AG04450 (cell line): ENCODE data around the gene PLEKHG3. TPM values are rescaled to one million over a fixed set of nuclear protein-coding genes. Genes with fewer than 3 reads are reported as not detected.

Experiments
- CTCF ChIA-PET: fragments of 300-600, 350-600 bp; formaldehyde crosslinking; extraction: SDS; loops from one replicate; lab custom pipeline; 2022; ENCODE audit warnings: antibody characterized with exemption, inconsistent platforms; lab: Charles Lee
- POLR2A ChIA-PET: fragments of 350-600 bp; formaldehyde crosslinking; extraction: SDS; loops from one replicate; lab custom pipeline; 2021; ENCODE audit warnings: antibody characterized with exemption, inconsistent platforms; lab: Yijun Ruan, JAX
- DNase-seq: peaks from one replicate; pipeline ENCODE4 v3.0.0-alpha.2; 2011; ENCODE audit warnings: low read depth, low spot score
- H3K27ac ChIP-seq: one replicate; pipeline ENCODE4 v1.5.1; 2012; ENCODE audit warnings: low read depth, low read length, control low read depth
- H3K27me3 ChIP-seq: one replicate; pipeline ENCODE4 v1.6.0; 2012; ENCODE audit warnings: low read length; ENCODE audit not compliant: control insufficient read depth, insufficient read depth
- H3K4me3 ChIP-seq: 2 replicates; pipeline ENCODE4 v1.5.1; 2011; ENCODE audit warnings: mild to moderate bottlenecking, low read depth, low read length, control low read depth
- H3K9me3 ChIP-seq: 2 replicates; pipeline ENCODE4 v1.5.1; 2012; ENCODE audit warnings: low read length; ENCODE audit not compliant: control insufficient read depth, insufficient read depth
- polyA plus RNA-seq: library from polyadenylated mRNA; depleted of rRNA; stranded (reverse); fragments of >200 nt; gene quantifications from 2 replicates; pipeline ENCODE4 v1.2.3, GENCODE V29; 2011
- TF ChIP-seq, protein P1 (sequence below): IDR thresholded peaks from 2 replicates; pipeline ENCODE4 v1.5.1; 2011; ENCODE audit warnings: low read depth, low read length, control low read depth, inconsistent platforms

PLEKHG3 gene
- polyA plus RNA-seq, 1 experiment = 6.6 TPM

GRCh38 chr14:64720131-64720576, 15.9 kb downstream of the PLEKHG3 start:
- Histone ChIP-seq H3K27ac (no peak overlapping the region), H3K4me3 (no peak overlapping the region), H3K27me3 (no peaks in the 10 kb centered on the region), H3K9me3 (no peaks in the 10 kb centered on the region)
- TF ChIP-seq, protein P1, sequence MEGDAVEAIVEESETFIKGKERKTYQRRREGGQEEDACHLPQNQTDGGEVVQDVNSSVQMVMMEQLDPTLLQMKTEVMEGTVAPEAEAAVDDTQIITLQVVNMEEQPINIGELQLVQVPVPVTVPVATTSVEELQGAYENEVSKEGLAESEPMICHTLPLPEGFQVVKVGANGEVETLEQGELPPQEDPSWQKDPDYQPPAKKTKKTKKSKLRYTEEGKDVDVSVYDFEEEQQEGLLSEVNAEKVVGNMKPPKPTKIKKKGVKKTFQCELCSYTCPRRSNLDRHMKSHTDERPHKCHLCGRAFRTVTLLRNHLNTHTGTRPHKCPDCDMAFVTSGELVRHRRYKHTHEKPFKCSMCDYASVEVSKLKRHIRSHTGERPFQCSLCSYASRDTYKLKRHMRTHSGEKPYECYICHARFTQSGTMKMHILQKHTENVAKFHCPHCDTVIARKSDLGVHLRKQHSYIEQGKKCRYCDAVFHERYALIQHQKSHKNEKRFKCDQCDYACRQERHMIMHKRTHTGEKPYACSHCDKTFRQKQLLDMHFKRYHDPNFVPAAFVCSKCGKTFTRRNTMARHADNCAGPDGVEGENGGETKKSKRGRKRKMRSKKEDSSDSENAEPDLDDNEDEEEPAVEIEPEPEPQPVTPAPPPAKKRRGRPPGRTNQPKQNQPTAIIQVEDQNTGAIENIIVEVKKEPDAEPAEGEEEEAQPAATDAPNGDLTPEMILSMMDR = no peak
- DNase-seq = peak; percentile 15
- POLR2A ChIA-PET = no interaction called here
- CTCF ChIA-PET = no interaction called here

- no peak overlapping the region for H3K4me3 ChIP-seq
- POLR2A ChIA-PET = no interaction called here
- no peak for DNase-seq
- no peak overlapping the region for H3K27ac ChIP-seq
- H3K27me3 ChIP-seq = no peaks in the 10 kb centered on the region
- no peaks in the 10 kb centered on the region for H3K9me3 ChIP-seq
- TF ChIP-seq, protein P1 = no peak
- CTCF ChIA-PET = interaction anchor here (0.5 to 1.0 kb wide), 2 partner anchors 25 to 38 kb away, joined by 3 read pairs; no protein-coding TSS in a partner anchor
Measured at GRCh38 chr14:64721391-64721791, 17.2 kb downstream of the PLEKHG3 start.

GRCh38 chr14:64721899-64722298, 17.7 kb downstream of the PLEKHG3 start:
- Histone ChIP-seq H3K9me3 (no peaks in the 10 kb centered on the region), H3K27ac (no peak overlapping the region), H3K4me3 (no peak overlapping the region), H3K27me3 (no peaks in the 10 kb centered on the region)
- no peak for DNase-seq
- TF ChIP-seq, protein P1 = no peak
- ChIA-PET POLR2A (no interaction called here), CTCF (no interaction called here)

DNA sequence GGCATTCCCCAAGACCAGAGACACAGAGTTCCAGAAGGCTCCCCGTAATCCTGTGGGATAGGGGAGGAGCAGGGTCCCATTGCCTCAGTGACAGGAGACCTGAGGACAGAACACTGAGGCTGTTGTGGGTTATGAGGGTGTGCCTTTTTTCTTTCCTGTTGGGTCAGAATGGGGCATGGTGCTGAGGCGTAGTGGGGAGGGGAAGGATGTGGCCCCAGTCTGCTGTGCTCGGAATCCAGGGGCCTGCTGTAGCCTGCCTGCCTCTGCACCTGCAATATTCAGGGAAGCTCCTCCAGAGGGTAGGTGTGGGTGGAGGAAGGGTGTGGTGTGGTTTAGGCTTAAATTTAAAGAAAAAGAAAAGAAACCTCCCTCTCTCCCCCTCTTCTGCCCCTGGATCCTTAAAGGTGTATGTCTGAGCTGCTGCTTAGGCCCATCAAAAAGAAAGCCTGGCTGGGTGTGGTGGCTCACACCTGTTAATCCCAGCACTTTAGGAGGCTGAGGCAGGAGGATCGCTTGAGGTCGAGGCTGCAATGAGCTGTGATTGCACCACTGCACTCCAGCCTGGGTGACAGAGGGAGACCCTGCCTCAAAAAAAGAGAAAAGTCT, 18.7 kb downstream of the PLEKHG3 start:
- H3K27me3 ChIP-seq = no peaks in the 10 kb centered on the region
- TF ChIP-seq, protein P1 = no peak
- ChIA-PET POLR2A (no interaction called here), CTCF (no interaction called here)
- DNase-seq = no peak
- no peak overlapping the region for H3K4me3 ChIP-seq
- H3K9me3 ChIP-seq = no peaks in the 10 kb centered on the region
- no peak overlapping the region for H3K27ac ChIP-seq

GRCh38 chr14:64723691-64724577, 19.7 kb downstream of the PLEKHG3 start:
- ChIA-PET POLR2A (no interaction called here), CTCF (no interaction called here)
- TF ChIP-seq, protein P1 = no peak

More at GRCh38 chr14:64723691-64724577, 19.7 kb downstream of the PLEKHG3 start:
- Histone ChIP-seq H3K9me3 (no peaks in the 10 kb centered on the region), H3K27ac (no peak overlapping the region), H3K4me3 (no peak overlapping the region), H3K27me3 (no peaks in the 10 kb centered on the region)
- DNase-seq = no peak
